Choroid plexus epithelial cell (primary cell): ENCODE results near the gene PKN2.

Experiments
- DNase-seq: peaks from one replicate; pipeline ENCODE4 v3.0.0-alpha.2; 2010; ENCODE audit warnings: low read depth
- H3K4me3 ChIP-seq: 2 replicates; pipeline ENCODE4 v1.5.1; 2011; ENCODE audit warnings: low read depth, mild to moderate bottlenecking, control low read depth, low read length, moderate library complexity
- TF ChIP-seq, protein P1 (sequence below): conservative IDR thresholded peaks from 2 replicates; pipeline ENCODE4 v1.5.1; 2011; ENCODE audit warnings: low read depth, mild to moderate bottlenecking, control low read depth, inconsistent platforms, low read length, moderate library complexity

The PKN2 gene

GRCh38 chr1:88740784-88741183 lies 56.7 kb downstream of the PKN2 start:
- TF ChIP-seq, protein P1, sequence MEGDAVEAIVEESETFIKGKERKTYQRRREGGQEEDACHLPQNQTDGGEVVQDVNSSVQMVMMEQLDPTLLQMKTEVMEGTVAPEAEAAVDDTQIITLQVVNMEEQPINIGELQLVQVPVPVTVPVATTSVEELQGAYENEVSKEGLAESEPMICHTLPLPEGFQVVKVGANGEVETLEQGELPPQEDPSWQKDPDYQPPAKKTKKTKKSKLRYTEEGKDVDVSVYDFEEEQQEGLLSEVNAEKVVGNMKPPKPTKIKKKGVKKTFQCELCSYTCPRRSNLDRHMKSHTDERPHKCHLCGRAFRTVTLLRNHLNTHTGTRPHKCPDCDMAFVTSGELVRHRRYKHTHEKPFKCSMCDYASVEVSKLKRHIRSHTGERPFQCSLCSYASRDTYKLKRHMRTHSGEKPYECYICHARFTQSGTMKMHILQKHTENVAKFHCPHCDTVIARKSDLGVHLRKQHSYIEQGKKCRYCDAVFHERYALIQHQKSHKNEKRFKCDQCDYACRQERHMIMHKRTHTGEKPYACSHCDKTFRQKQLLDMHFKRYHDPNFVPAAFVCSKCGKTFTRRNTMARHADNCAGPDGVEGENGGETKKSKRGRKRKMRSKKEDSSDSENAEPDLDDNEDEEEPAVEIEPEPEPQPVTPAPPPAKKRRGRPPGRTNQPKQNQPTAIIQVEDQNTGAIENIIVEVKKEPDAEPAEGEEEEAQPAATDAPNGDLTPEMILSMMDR: no peak
- no peak overlapping the region for H3K4me3 ChIP-seq
- DNase-seq: peak; percentile 53

GRCh38 chr1:88741413-88741812 lies 57.3 kb downstream of the PKN2 start:
- TF ChIP-seq, protein P1: no peak
- peak; percentile 81 for DNase-seq
- H3K4me3 ChIP-seq: no peak overlapping the region

GRCh38 chr1:88742531-88742930 lies 58.5 kb downstream of the PKN2 start:
- no peak overlapping the region for H3K4me3 ChIP-seq
- TF ChIP-seq, protein P1: no peak
- DNase-seq: peak; percentile 68

- H3K4me3 ChIP-seq: no peak overlapping the region
- TF ChIP-seq, protein P1: no peak
- no peak for DNase-seq
These were observed 60.1 kb downstream of the PKN2 start for GRCh38 chr1:88744142-88744541.

GRCh38 chr1:88746916-88747315 lies 62.8 kb downstream of the PKN2 start:
- no peak overlapping the region for H3K4me3 ChIP-seq
- TF ChIP-seq, protein P1: no peak
- DNase-seq: no peak

GRCh38 chr1:88751714-88752113 lies 67.6 kb downstream of the PKN2 start:
- H3K4me3 ChIP-seq: no peak overlapping the region
- DNase-seq: no peak
- TF ChIP-seq, protein P1: no peak

DNA sequence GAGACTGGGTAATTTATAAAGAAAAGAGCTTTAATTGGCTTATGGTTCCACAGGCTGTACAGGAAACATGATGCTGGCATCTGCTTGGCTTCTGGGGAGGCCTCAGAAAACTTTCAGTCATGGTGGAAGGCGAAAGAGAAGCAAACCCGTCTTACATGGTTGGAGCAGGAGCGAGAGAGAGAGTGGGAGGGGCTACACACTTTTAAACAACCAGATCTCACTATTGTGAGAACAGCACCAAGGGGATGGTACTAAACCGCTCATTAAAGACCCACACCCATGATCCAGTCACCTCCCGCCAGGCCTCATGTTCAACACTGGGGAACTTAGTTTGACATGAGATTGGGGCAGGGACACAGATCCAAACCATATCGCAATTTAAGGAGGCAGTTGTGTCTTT lies 69.4 kb downstream of the PKN2 start:
- TF ChIP-seq, protein P1: no peak
- no peak overlapping the region for H3K4me3 ChIP-seq
- DNase-seq: no peak
